Dendritic cell treated with granulocyte-macrophage colony-stimulating factor and Interleukin-4, amounts not matched to agents 40 ng/mL and 50 ng/mL, for 4 days (primary cell): Measurements from ENCODE around the gene TMCC1.
"Not testable (repeated sequence)": the region's sequence is repeated elsewhere in the genome, so short reads cannot be mapped to it uniquely, and the experiment has no call there.

Experiments used
- H3K27ac Mint-ChIP-seq: one replicate; pipeline ENCODE4 v1.8.0; 2022; ENCODE audit warnings: mild to moderate bottlenecking, mixed read lengths
- H3K27me3 Mint-ChIP-seq: one replicate; pipeline ENCODE4 v1.8.0; 2022; ENCODE audit warnings: mild to moderate bottlenecking, mixed read lengths
- H3K36me3 Mint-ChIP-seq: one replicate; pipeline ENCODE4 v1.8.0; 2022; ENCODE audit warnings: low read depth, mixed read lengths
- H3K4me1 Mint-ChIP-seq: one replicate; pipeline ENCODE4 v1.8.0; 2022; ENCODE audit warnings: low read depth, mixed read lengths
- H3K4me3 Mint-ChIP-seq: one replicate; pipeline ENCODE4 v1.8.0; 2022; ENCODE audit warnings: mild to moderate bottlenecking, moderate library complexity, mixed read lengths
- H3K9me3 Mint-ChIP-seq: one replicate; pipeline ENCODE4 v1.8.0; 2022; ENCODE audit warnings: mixed read lengths
- intact Hi-C: fragments of 100-400 bp; cut with micrococcal nuclease; formaldehyde crosslinking; loops from one replicate; pipeline ENCODE4 v1.15.0; 2022

Gene TMCC1

DNA sequence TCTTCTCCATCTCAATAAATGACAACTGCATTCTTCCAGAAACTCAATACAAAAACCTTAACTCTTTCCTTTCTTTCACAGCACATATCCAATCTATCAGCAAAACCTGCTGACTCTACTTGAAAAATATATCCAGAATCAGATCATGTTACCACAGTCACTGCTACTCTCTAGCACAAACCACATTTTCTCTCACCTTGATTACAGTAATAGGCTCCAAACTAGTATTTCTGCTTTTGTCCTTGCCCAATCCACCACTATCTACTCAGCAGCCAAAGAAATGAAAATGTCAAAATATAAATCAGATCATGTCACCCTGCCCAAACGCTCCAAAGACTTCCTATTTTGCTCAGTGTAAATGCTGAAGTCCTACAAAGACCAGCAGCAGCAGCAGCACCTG, 15.2 kb downstream of the TMCC1 start:
- no peaks in the 10 kb centered on the region for H3K9me3 Mint-ChIP-seq
- no peaks in the 10 kb centered on the region for H3K27me3 Mint-ChIP-seq
- H3K27ac Mint-ChIP-seq: no peak overlapping the region
- H3K4me3 Mint-ChIP-seq: no peak overlapping the region
- H3K36me3 Mint-ChIP-seq: peaks cover 62% of the 10 kb centered on the region
- H3K4me1 Mint-ChIP-seq: peaks cover 11% of the 10 kb centered on the region
- intact Hi-C loops: no loop called here

GRCh38 chr3:129874479-129874878, 19.0 kb downstream of the TMCC1 start:
- H3K27me3 Mint-ChIP-seq, H3K4me3 Mint-ChIP-seq, H3K27ac Mint-ChIP-seq, intact Hi-C loops, H3K9me3 Mint-ChIP-seq: not testable (repeated sequence)
- Mint-ChIP-seq H3K36me3 (peaks cover 80% of the 10 kb centered on the region), H3K4me1 (peaks cover 11% of the 10 kb centered on the region)

DNA sequence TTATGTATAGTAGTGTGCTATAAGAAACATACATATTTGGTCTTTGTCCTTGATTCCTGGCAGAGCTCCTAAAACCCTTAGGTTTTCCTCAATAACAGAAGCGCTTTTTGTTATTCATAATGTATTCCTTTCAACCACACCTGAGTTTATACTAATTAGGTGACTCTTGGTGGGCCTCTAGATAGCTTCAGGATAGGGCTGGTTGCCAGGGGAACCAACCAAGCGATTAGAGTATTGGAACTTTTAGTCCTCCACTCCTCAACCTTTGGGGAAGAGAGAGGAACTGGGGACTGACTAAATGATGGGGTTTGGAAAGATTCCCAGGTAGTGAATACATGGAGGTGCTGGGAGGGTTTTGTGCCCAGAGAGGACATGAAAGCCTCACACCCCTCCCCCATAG, 24.6 kb downstream of the TMCC1 start:
- no peak overlapping the region for H3K27ac Mint-ChIP-seq
- no peaks in the 10 kb centered on the region for H3K9me3 Mint-ChIP-seq
- intact Hi-C loops: no loop called here
- H3K36me3 Mint-ChIP-seq: peaks cover 59% of the 10 kb centered on the region
- peaks cover 8% of the 10 kb centered on the region for H3K4me1 Mint-ChIP-seq
- no peak overlapping the region for H3K4me3 Mint-ChIP-seq
- H3K27me3 Mint-ChIP-seq: no peaks in the 10 kb centered on the region

GRCh38 chr3:129867506-129868124, 25.9 kb downstream of the TMCC1 start:
- Mint-ChIP-seq H3K36me3 (peaks cover 60% of the 10 kb centered on the region), H3K9me3 (no peaks in the 10 kb centered on the region), H3K4me3 (no peak overlapping the region), H3K27me3 (no peaks in the 10 kb centered on the region), H3K27ac (no peak overlapping the region), H3K4me1 (peaks cover 8% of the 10 kb centered on the region)
- intact Hi-C loops: no loop called here

GRCh38 chr3:129865806-129866205, 27.7 kb downstream of the TMCC1 start:
- Mint-ChIP-seq H3K36me3 (peaks cover 56% of the 10 kb centered on the region), H3K4me3 (no peak overlapping the region)
- intact Hi-C loops: no loop called here

DNA sequence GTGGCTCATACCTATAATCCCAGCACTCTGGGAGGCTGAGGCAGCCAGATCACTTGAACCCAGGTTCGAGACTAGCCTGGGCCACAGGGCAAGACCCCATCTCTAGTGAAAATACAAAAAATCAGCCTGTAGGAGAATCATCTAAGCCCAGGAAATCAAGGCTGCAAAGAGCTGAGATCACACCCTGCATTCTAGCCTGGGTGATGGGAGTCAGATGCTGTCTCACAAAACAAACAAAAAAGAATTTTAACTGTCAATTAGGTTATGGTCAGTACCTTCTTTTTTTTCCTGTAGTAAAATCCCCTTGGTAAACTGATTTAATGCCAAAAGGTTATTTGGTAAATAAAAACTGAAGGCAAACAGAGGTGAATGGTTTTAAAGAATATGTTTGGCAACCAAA, 29.0 kb downstream of the TMCC1 start:
- Mint-ChIP-seq H3K27ac (no peak overlapping the region), H3K9me3 (no peaks in the 10 kb centered on the region), H3K36me3 (peaks cover 48% of the 10 kb centered on the region), H3K4me1 (peaks cover 8% of the 10 kb centered on the region), H3K4me3 (no peak overlapping the region), H3K27me3 (no peaks in the 10 kb centered on the region)
- intact Hi-C loops: no loop called here

More at GRCh38 chr3:129865806-129866205, 27.7 kb downstream of the TMCC1 start:
- Mint-ChIP-seq H3K4me1 (peaks cover 8% of the 10 kb centered on the region), H3K27ac (no peak overlapping the region), H3K9me3 (no peaks in the 10 kb centered on the region), H3K27me3 (no peaks in the 10 kb centered on the region)

- H3K27ac Mint-ChIP-seq: no peak overlapping the region
- H3K9me3 Mint-ChIP-seq: no peaks in the 10 kb centered on the region
- H3K27me3 Mint-ChIP-seq: no peaks in the 10 kb centered on the region
- intact Hi-C loops: loop anchor here (5.0 kb wide), 1 partner anchor 33 kb away; the partner anchor contains the start of gene TMCC1
- peaks cover 30% of the 10 kb centered on the region for H3K4me1 Mint-ChIP-seq
- H3K36me3 Mint-ChIP-seq: peaks cover 31% of the 10 kb centered on the region
- no peak overlapping the region for H3K4me3 Mint-ChIP-seq
Observed at GRCh38 chr3:129859272-129859671, 34.2 kb downstream of the TMCC1 start.

DNA sequence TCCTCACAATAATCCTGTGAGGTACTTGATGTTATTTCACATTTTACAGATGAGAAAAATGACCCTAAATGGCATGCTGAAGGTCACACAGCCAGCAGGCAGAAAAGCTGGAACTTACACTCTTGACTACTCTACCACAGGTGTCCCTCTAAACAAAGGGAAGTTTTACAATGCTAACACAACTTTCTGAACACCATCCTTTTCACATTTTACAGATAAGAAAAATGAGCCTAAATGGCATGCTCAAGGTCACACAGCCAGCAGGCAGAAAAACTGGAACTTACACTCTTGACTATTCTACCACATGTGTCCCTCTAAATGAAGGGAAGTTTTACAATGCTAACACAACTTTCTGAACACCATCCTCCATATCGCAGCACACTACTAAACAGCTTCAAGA, 35.6 kb downstream of the TMCC1 start:
- H3K27me3 Mint-ChIP-seq: no peaks in the 10 kb centered on the region
- peaks cover 31% of the 10 kb centered on the region for H3K36me3 Mint-ChIP-seq
- H3K27ac Mint-ChIP-seq: peak overlapping the region; percentile 27
- intact Hi-C loops: loop anchor here (5.0 kb wide), 1 partner anchor 34 kb away; the partner anchor contains the start of gene TMCC1
- H3K4me3 Mint-ChIP-seq: no peak overlapping the region
- H3K9me3 Mint-ChIP-seq: no peaks in the 10 kb centered on the region
- peaks cover 36% of the 10 kb centered on the region for H3K4me1 Mint-ChIP-seq

DNA sequence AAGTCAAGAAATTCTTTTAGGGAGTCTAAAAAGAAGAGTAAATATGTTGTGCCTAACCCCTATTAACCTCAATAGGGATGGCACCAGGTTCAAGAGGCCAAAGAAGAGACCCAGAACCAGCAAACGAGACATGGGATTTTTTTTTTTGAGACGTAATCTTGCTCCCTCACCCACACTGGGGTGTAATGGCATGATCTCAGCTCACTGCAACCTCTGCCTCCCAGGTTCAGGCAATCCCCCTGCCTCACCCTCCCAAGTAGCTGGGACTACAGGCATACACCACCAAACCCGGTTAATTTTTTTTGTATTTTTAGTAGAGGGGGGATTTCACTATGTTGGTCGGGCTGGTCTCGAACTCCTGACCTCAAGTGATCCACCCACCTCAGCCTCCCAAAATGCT, 36.7 kb downstream of the TMCC1 start:
- H3K9me3 Mint-ChIP-seq, H3K27me3 Mint-ChIP-seq, H3K4me3 Mint-ChIP-seq: not testable (repeated sequence)
- H3K36me3 Mint-ChIP-seq: peaks cover 30% of the 10 kb centered on the region
- intact Hi-C loops: loop anchor here (5.0 kb wide), 1 partner anchor 36 kb away; the partner anchor contains the start of gene TMCC1
- H3K27ac Mint-ChIP-seq: peak overlapping the region; percentile 45
- H3K4me1 Mint-ChIP-seq: peaks cover 36% of the 10 kb centered on the region

- intact Hi-C loops: loop anchor here (5.0 kb wide), 1 partner anchor 36 kb away; the partner anchor contains the start of gene TMCC1
- no peaks in the 10 kb centered on the region for H3K27me3 Mint-ChIP-seq
- no peaks in the 10 kb centered on the region for H3K9me3 Mint-ChIP-seq
- H3K36me3 Mint-ChIP-seq: peaks cover 33% of the 10 kb centered on the region
- H3K4me3 Mint-ChIP-seq: no peak overlapping the region
- H3K4me1 Mint-ChIP-seq: peaks cover 36% of the 10 kb centered on the region
- peak overlapping the region; percentile 84 for H3K27ac Mint-ChIP-seq
Observed at GRCh38 chr3:129855832-129856419, 37.6 kb downstream of the TMCC1 start.

DNA sequence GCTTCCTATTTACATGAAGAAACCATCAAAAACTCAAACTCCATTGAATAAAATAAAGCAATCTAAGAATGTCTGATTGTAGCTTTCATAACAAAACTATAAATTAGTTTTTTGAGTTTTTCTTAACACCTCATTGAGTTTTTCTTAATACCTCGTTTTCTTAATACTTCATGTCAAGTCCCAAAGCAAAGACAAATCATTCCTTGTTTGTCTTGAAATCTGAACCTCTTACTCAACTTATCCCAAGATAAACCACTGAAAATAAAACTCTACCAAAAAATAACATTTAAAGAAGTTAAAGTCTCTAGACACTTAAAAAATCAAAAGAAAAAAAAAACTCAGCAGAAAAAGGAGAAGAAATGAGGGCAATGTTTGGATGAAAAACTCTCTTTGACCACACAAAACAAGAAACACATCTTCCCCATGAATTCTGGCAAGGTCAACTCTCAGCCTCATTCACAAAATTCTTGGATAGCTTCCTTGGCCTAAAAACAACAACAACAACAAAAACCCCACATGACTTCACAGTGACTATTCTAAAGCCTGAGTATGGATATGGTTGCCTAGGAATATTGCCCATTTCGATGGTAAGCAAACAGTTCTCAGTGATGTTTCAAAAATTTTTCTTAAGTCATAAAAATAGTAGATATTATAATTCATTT, 38.2 kb downstream of the TMCC1 start:
- H3K9me3 Mint-ChIP-seq: no peaks in the 10 kb centered on the region
- H3K27ac Mint-ChIP-seq: peak overlapping the region; percentile 84
- peak overlapping the region; percentile 6 for H3K4me3 Mint-ChIP-seq
- H3K36me3 Mint-ChIP-seq: peaks cover 35% of the 10 kb centered on the region
- no peaks in the 10 kb centered on the region for H3K27me3 Mint-ChIP-seq
- intact Hi-C loops: loop anchor here (5.0 kb wide), 1 partner anchor 37 kb away; the partner anchor contains the start of gene TMCC1
- H3K4me1 Mint-ChIP-seq: peaks cover 36% of the 10 kb centered on the region

GRCh38 chr3:129854460-129854859, 39.1 kb downstream of the TMCC1 start:
- peaks cover 37% of the 10 kb centered on the region for H3K36me3 Mint-ChIP-seq
- H3K9me3 Mint-ChIP-seq: no peaks in the 10 kb centered on the region
- H3K27me3 Mint-ChIP-seq: no peaks in the 10 kb centered on the region
- intact Hi-C loops: no loop called here
- H3K27ac Mint-ChIP-seq: peak overlapping the region; percentile 84
- no peak overlapping the region for H3K4me3 Mint-ChIP-seq
- H3K4me1 Mint-ChIP-seq: peaks cover 36% of the 10 kb centered on the region

DNA sequence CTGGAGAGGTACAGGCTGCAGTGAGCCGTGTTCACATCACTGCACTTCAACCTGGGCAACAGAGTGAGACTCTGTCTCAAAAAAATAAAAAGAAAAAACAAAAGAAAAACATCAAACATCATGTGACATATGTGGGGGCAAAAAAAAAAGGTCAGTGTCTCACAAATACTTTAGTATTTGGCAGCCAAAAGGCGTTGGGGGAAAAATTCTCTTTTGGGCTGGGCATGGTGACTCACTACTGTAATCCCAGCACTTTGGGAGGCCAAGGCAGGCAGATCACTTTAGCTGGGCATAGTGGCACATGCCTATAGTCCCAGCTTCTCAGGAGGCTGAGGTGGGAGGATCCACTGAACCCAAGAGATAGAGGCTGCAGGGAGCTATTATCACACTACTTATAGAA, 47.6 kb downstream of the TMCC1 start:
- intact Hi-C loops: no loop called here
- H3K4me1 Mint-ChIP-seq: no peaks in the 10 kb centered on the region
- H3K27me3 Mint-ChIP-seq: no peaks in the 10 kb centered on the region
- H3K27ac Mint-ChIP-seq: no peak overlapping the region
- H3K36me3 Mint-ChIP-seq: peaks cover 40% of the 10 kb centered on the region
- H3K4me3 Mint-ChIP-seq: no peak overlapping the region
- no peaks in the 10 kb centered on the region for H3K9me3 Mint-ChIP-seq

GRCh38 chr3:129840707-129841360, 52.7 kb downstream of the TMCC1 start:
- intact Hi-C loops: no loop called here
- H3K27me3 Mint-ChIP-seq: no peaks in the 10 kb centered on the region
- H3K27ac Mint-ChIP-seq: no peak overlapping the region
- peaks cover 16% of the 10 kb centered on the region for H3K4me1 Mint-ChIP-seq
- no peak overlapping the region for H3K4me3 Mint-ChIP-seq
- H3K9me3 Mint-ChIP-seq: no peaks in the 10 kb centered on the region
- peaks cover 35% of the 10 kb centered on the region for H3K36me3 Mint-ChIP-seq
